HG03457 (cell line): ENCODE results near the gene IER3.
A peak's percentile ranks its signal among the peaks of the same experiment; 100 is the strongest.

Source experiments
- ATAC-seq: cut with Tn5 transposase; IDR thresholded peaks from one replicate; pipeline ENCODE4 v1.9.1; 2021; ENCODE audit warnings: moderate number of reproducible peaks; ENCODE audit not compliant: unreplicated experiment

IER3 gene

GRCh38 chr6:30749554-30750378 is 5.4 kb upstream of the IER3 start:
- ATAC-seq = no peak

GRCh38 chr6:30748851-30749540 is 4.6 kb upstream of the IER3 start:
- ATAC-seq = no peak

GRCh38 chr6:30747902-30748769 is 3.8 kb upstream of the IER3 start:
- no peak for ATAC-seq

GRCh38 chr6:30747300-30747687 is 2.9 kb upstream of the IER3 start:
- no peak for ATAC-seq

- ATAC-seq = no peak
Observed at GRCh38 chr6:30743099-30744053, 971 bp downstream of the IER3 start.

DNA sequence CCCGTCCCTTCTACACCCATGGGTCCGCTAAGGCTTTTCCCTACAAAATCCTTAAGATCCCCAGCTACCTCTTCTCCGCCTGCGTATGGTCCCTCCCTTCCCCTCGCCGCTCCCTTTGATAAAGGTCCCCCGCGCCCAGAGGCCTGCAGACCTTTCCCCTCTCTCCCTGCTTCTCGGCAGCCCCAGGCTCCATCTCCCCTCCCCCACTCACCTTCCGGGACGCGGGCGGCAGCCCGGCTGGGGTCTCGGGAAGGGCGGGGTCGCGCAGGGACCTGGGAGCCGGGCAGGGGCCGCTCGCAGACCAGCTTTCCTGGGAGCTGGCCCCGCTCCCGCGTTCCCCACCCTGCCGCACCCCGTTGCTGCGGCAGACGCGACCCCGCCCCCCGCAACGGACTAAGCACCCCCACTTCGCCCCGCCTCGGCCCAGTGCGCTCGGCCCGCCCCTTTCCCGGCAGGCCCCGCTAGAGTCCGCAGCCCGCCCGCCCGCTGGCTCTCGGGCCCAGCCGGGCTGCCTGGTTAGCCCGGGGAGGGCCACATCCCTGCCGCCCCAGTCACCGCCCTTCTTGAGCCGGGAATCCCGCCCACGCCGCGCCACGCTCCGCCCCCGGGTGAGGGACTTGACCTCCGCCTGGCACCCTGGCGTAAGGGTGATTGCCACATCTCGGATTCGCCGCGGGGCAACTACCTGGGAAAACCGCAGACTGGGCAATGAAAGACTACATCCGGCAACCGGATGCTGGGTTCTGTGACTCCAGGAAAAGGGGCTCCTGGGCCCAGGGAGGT is 1.8 kb downstream of the IER3 start, which contains the start of gene FLOT1:
TSS of gene FLOT1 (minus strand) at position 372 of the 783 bp plus-strand sequence. CDS start 498 bp downstream, outside the sequence.
- peak; percentile 44 for ATAC-seq

DNA sequence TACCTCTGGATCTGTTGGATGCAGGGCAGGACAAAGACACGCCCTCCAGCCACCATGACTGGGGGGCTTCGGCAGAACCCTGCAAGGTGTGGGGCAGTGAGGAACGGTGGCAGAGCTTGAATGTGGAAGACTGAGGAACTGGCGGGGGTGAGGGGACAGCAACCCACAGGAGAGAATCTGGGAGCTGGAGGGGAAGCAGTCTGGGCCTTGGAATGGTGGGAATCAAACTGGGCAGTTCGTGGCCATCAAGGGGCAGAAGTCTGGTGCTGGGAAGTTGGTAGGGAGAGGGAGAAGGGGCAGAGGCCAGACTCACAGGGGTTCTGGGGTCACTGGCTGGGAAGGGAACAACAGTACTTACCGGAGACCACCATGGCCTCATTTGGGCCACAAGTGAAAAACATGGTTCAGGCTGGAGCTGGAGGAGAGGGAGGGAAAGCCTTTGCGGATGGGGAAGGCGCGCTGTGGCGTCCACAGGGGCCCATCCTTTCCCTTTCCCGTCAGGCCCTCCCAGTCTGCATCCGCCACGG is 2.5 kb downstream of the IER3 start:
- ATAC-seq = no peak

DNA sequence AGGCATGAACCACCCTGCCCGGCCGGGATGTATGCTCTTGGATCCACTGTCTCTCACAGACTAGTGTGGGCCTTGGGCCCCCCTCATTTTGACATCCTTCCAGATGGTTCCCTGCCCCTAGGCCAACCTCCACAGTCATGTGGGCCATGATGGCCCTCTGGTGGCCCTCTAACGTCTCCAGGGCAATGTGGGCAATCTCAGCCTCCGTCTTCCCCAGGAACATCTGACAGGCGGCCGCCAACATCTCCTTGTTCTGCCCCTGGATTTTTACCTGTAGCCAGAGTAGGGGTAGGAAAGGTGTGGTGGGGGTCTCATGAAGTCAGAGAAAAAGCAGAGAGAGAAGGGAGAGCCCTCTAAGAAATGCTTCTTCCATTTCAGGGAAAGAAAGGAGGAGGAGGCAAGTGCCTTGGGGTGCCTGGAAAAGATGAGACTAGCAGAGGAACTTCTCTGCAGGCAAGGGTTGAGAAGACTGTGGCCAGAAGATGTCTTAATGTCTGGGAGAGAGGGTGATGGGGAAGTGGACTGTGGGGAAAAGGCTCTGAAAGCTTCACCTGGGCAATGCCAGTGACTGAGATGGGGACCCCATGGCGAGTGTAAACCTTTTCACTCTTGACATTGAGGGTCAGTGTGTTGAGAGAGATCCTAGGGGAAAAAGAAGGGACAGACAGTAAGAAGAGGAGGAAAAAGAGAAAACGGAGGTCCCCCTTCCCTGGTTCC is 3.1 kb downstream of the IER3 start:
- no peak for ATAC-seq

- no peak for ATAC-seq
Observed at GRCh38 chr6:30740540-30740870, 3.8 kb downstream of the IER3 start.

- no peak for ATAC-seq
Observed at GRCh38 chr6:30738532-30738931, 5.8 kb downstream of the IER3 start.

GRCh38 chr6:30735668-30736314 is 8.6 kb downstream of the IER3 start:
- no peak for ATAC-seq

DNA sequence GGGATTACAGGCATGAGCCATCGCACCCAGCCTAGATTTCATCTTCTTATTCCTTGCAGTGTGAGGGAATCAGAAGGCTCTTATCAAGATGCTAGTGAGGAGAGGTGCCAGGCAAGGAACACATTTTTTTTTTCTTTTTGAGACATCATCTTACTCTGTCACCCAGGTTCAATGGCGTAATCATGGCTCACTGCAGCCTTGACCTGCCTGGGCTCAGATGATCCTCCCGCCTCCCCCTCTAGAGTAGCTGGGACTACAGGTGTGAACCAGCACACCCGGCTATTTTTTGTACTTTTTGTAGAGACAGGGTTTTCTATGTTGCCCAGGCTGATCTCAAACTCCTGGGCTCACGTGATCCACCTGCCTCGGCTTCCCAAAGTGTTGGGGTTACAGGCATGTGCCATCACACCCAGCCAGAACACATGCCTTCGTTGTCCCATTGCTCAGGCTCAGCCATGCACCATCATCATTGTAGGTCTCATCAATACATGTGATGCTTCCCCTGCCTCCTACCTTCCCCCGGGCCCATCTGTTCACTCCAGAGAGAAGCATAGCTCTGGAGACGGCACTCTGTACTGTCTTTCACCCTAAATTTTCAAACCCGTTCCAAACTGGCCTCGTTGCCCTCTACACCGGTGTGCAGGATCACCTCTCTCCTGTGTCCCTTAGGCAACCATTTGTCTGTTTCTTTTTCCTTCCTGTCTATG is 12.0 kb downstream of the IER3 start:
- ATAC-seq = no peak

DNA sequence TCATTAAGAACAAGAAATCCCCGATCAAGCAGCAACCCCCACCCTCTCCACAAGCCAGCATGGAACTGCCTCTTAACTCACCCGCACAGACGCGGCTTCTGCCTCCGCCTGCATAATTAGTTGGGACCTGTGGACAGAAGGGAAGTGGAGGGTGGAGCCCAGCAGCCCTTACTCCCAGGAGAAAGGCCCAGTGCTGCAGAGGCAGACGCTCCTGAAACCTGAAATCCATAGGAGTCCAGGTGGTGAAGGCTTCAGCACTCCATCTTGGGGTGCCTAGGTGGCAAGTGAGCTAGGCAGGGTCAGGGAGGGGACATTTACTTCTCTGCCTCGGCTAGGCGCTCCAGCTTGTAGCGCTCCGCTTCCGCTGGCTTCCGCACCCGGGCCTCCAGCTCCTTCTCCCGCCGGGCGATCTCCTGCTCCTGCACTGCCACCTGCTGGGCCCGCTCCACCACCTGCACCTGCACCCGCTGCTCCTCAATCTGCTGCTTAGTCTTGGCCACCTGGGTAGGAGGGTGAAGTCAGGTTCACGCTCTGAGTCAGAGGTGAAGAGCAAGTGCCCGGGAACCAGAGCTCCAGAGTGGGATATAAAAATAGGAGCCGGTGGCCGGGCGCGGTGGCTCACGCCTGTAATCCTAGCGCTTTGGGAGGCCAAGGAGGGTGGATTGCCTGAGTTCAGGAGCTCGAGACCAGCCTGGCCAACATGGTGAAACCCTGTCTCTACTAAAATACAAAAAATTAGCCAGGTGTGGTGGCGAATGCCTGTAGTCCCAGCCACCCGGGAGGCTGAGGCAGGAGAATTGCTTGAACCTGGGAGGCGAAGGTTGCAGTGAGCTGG is 13.5 kb downstream of the IER3 start:
- ATAC-seq = no peak

DNA sequence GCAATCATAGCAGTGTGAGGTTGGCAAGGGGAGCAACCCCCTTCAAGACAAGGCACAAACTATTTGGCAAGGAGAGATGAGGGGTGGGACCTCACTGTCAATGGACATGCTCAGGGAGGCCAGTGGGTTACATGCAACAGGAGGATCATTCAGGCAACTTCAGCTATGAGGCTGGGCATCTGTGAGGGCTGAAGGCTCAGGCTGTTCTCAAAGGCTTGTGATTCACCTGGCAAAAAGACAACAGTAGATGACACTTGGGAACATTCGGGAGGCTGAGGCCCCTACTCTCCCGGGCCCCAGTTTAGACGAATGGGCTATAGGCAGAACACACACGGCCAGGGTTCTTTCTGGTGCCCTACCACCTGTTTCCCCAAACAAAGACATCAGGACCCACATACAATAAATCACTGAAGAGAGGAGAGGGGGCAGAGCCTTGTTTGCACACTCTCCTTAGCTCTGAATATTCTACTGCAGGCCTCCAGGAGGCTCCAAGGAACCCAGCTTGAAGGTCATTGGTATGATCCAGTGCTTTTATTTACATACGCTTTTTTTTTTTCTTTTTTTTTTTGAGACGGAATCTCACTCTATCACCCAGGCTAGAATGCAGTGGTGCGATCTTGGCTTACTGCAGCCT is 16.3 kb downstream of the IER3 start:
- ATAC-seq = no peak

- ATAC-seq = no peak
Observed at GRCh38 chr6:30726506-30727413, 17.6 kb downstream of the IER3 start.
